DMS114 treated with DMSO at 0.1 percent for 48 hours (cell line): ENCODE measurements around the gene PLCB4.
"Not testable (repeated sequence)": the region's sequence is repeated elsewhere in the genome, so short reads cannot be mapped to it uniquely, and the experiment has no call there.

Experiments
- DNase-seq: peaks from one replicate; lab custom pipeline; 2025; ENCODE audit not compliant: unreplicated experiment; lab: John Stamatoyannopoulos, UW

PLCB4 gene

GRCh38 chr20:9348747-9349146 is 279.9 kb downstream of the PLCB4 start:
- DNase-seq, result no peak

GRCh38 chr20:9349249-9349648 is 280.4 kb downstream of the PLCB4 start:
- no peak for DNase-seq

DNA sequence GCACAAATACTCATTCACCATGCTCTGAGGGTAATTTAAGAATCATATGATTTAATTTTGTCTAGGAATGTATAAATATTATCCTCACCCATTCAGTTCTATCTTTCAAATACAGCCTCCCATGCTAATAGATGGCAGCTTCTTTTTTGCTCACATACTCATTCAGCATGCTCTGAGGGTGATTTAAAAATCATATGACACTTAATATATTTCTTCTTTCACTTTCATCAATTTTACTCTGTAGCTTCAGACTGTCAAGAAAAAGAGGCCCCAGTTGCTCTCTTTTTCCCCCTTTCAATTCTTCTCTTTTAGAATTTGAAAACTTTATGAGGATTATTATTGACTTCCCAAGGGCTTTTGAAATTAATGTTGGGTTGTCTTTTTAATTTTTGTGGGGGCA is 283.9 kb downstream of the PLCB4 start:
- no peak for DNase-seq

DNA sequence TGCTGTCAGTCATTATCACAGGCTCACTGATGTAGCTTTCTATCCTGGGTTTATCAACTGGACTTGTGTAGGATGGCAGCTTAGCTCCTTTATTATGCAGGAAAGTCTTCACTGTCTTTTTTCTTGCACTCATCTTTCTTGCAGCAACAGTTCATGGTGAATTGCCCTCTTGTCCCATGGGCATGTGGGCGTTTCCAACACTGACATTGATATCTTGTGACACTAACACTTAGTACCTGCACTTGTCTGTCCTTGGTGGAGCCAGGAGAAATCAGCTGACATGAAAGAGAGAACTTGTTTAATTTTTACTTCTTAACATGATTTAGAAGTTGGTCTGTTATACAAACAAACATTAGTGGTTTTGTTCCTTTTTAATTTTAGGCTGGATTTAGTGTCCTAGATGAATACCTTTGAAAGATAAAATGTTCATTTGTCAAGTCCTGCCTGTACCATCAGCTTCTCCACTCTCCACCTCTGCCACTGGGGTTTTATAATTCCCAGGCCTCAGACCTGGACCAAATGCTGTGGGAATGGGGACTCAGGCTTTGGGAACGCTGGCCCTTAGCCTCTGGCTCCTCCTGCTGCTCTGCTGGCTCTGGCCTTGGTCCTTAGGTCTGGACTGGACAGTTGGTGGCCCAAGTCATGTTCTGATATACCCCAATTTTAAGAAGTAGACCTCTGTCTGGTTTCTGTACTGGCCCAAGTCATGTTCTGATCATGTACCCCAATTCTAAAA is 284.5 kb downstream of the PLCB4 start:
- DNase-seq, result no peak

- DNase-seq, result no peak
Observed at GRCh38 chr20:9353916-9354276, 285.0 kb downstream of the PLCB4 start.

GRCh38 chr20:9354579-9354978 is 285.7 kb downstream of the PLCB4 start:
- no peak for DNase-seq

GRCh38 chr20:9358001-9358400 is 289.1 kb downstream of the PLCB4 start:
- no peak for DNase-seq

DNA sequence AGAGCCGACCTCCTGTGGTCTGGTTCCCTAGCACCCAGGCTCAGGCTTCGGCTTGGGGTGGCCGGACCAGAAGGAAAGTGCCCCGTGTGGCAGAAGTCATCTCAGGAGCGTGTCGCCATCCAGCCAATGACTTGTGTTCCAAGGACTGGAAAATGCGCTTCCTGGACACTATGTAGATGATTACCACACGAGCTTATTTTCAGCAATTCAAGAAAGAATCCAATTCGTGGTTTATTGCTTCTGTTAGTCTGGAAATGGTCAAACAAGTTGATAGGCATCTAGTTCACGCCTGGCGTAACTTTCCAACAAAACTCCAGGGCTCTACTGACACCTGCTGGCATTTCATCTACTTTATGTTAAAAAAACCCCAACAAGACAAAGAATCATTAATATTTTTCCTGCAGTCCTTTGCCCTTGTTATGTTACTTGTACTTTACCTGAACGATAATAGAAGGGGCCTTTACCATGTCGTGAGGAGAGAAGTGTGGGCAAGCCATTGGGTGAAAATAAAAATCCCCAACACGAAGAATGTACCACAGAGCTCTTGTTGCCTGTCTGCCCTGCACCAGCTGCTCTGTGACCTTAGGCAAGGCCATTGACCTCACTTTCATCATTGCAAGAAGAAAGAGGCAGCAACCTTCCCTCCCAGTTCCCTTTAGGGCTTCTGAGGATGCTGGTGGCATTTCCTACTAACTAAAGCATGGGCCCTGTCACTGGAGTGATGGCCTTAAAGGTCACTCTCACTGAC is 290.8 kb downstream of the PLCB4 start:
- peak; percentile 21 for DNase-seq

DNA sequence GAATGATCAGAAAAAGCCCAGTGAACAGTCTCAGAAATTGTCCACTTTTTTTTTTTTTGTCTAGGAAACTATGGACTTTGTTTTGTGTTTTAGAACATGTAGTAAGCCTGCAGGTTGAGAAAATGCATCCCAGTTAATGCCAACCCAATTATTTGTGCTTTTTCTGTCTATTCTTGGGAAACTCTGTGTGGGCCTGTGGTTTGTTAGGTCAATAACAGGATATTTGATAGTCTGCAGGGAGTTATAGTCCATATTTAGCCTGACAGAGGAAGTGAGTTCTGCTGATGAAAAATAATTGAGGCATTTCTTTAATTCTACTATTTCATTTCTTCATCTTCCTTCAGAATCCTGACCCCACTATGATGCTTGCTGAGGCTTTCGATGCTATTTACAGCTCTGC is 291.5 kb downstream of the PLCB4 start:
- no peak for DNase-seq

DNA sequence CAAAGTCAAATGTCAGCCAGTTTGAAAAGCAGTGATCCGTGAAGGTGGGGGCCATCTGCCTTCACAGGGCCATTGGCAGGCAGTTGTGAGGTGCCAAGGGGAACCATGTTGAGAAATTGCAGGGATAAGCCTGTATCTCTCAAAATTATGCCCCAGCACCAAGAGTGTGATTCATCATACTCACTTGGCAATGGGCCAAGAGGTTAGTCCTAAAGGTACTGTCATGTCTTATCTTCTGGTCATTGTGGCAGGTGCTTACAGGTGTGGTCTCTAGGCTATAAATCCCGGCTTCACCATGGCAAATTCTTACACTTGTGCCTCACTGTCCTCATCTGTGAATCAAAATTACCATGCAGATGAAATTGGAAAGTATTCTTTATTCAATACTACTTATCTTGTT is 294.8 kb downstream of the PLCB4 start:
- no peak for DNase-seq

DNA sequence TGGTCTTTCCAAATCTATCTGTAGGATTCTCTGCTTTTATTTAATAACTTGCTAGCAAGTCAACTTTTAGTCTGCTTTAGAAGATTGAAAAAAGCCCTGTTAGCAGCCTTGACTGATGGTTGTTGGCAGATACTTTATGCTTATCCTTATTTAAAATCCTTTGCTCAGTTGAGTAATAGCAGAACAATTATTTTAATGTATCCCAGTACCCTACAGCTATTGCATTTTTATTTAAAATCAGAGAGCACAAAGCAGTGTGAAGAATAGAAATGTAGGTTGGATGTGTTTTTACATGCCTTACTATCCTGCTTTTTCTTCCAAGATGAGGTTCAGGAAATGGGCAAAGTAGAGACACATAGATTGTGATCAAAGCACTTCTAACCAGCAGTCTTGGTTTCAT is 298.4 kb downstream of the PLCB4 start:
- no peak for DNase-seq

DNA sequence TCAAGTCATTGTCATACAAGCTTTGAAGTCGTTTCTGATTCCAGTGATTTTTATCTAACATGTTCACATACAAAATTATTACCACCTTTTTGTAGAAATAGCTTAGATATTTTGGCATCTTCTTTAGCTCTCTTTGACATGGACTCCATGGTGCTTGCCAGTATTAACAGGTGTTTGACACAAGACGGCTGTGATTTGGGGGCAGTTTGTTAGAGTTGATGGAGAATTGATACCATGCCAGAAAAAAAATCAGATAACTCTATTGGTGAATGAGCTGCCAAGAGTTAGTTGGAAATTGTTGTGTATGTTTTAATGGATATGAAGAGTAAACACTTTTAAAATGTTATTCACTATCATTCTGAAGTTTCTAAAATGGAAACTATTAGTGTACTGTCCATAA is 298.9 kb downstream of the PLCB4 start:
- no peak for DNase-seq

- no peak for DNase-seq
Observed at GRCh38 chr20:9368893-9369292, 300.0 kb downstream of the PLCB4 start.

GRCh38 chr20:9369557-9369956 is 300.7 kb downstream of the PLCB4 start:
- no peak for DNase-seq

GRCh38 chr20:9374072-9374471 is 305.2 kb downstream of the PLCB4 start:
- no peak for DNase-seq

DNA sequence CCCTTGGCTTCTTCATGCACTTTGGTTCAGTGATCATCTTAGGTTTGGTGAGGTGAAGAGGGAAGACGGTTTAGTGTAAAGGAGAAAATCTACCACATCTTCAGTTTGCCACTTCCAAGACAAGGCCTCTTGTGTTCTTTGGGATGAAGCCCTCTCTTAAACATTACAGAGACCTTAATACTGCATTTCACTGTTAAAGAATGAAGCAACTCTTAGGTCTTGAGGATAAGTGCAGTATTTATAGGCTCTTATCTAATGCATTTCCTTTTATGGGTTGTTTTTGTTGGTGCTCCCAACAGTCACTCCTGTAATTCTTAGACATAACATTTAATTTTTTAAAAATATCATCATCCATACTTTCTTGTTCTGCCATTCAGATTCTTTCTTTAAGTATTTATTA is 305.6 kb downstream of the PLCB4 start:
- no peak for DNase-seq

- DNase-seq, result no peak
Observed at GRCh38 chr20:9375221-9375681, 306.4 kb downstream of the PLCB4 start.

DNA sequence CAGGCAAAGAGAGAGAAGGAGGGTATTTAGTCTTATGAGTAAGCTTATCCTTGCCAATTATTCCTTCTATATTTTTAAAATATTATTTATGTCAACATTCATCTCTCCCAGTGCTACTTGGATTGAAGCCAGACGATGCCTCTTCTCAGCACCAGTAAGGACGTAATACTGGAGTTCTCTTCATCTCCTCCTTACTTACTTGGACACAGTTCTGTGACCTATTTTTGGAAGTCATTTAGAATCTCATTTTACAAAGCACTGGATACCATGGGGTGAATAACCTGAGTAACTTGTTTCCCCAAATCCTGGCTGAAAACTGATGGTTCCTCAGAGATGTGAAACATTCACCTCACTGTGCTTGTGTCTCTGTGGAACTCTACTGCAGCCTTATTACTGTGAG is 308.1 kb downstream of the PLCB4 start:
- no peak for DNase-seq

GRCh38 chr20:9385345-9386310 is 316.7 kb downstream of the PLCB4 start:
- DNase-seq, result not testable (repeated sequence)

DNA sequence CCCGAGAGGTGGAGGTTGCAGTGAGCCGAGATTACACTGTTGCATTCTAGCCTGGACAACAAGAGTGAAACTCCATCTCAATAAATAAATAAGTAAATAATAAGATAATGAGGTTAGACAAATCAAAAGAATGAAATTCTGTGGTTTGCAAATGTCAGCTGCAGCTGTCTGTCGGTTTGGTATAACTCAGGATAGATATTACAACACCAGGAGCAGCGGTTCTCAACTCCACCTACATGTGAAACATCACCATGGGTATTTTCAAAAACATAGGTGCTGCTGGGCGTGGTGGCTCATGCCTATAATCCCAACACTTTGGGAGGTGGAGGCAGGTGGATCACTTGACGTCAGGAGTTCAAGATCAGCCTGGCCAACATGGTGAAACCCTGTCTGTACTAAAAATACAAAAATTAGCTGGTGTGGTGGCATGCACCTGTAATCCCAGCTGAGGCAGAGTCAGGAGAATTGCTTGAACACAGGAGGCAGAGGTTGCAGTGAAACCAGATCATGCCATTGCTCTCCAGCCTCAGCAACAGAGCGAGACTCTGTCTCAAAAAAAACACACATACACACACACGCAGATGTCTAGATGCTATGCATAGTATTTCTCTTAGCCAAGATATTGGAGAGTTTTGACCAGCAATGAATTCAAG is 319.4 kb downstream of the PLCB4 start:
- no peak for DNase-seq

- no peak for DNase-seq
Observed at GRCh38 chr20:9388813-9389161, 319.9 kb downstream of the PLCB4 start.
